Measurements from ENCODE around the gene VWDE. TPM values are rescaled to one million over a fixed set of nuclear protein-coding genes. Genes with fewer than 3 reads are reported as not detected.

The VWDE gene
- total and polyA plus RNA-seq, 2 donors (not counting 3 experiments of a cell fraction or from before 2014, with no cell fraction given): 0.11 to 0.17 TPM

- H3K9ac ChIP-seq (replicated peaks; ENCODE audit: extremely low read depth, insufficient read depth, low read length): no peak overlapping the region
- H3K4me3 ChIP-seq (replicated peaks in 1 of 3; ENCODE audit: insufficient read depth in 1 of 3, low read depth in 1 of 3, low read length in 3 of 3): no peak overlapping the region
- no peak for DNase-seq (ENCODE audit: low read depth, low spot score)
- no peaks in the 10 kb centered on the region for H3K79me2 ChIP-seq (ENCODE audit: control insufficient read depth, insufficient read depth, low read length)
- POLR2A ChIA-PET: no interaction called here
- H3K27me3 ChIP-seq (ENCODE audit: control insufficient read depth in 2 of 2, insufficient read depth in 2 of 2, low read length in 2 of 2): no peaks in the 10 kb centered on the region
- dilution Hi-C loops (cut with MboI; ENCODE audit: extremely low pct_ligation_motif_present, low sequenced_read_pairs): no loop called here
- H2AFZ ChIP-seq (ENCODE audit: low read depth, low read length): no peak overlapping the region
- H3K9me3 ChIP-seq (replicated peaks; ENCODE audit: control insufficient read depth, insufficient read depth, low read length): no peaks in the 10 kb centered on the region
- no peaks in the 10 kb centered on the region for H4K20me1 ChIP-seq (replicated peaks; ENCODE audit: control insufficient read depth, extremely low read depth, insufficient read depth, low read length)
- intact Hi-C loops (cut with micrococcal nuclease): no loop called here
- FAIRE-seq: no peak
- H3K4me1 ChIP-seq (ENCODE audit: control insufficient read depth, extremely low read depth, insufficient read depth, low read length): no peaks in the 10 kb centered on the region
- CTCF ChIA-PET: interaction anchor here (1.7 kb wide), 1 partner anchor 11 kb away, joined by 4 read pairs; the partner anchor contains the start of gene VWDE
- H3K36me3 ChIP-seq (ENCODE audit: control insufficient read depth in 2 of 2, extremely low read depth in 1 of 2, insufficient read depth in 2 of 2, low read length in 2 of 2): no peaks in the 10 kb centered on the region
- no TSS peak for BruUV-seq (replicated peaks)
- no peak overlapping the region for H3K27ac ChIP-seq (ENCODE audit: insufficient read depth, low read depth, low read length)
- H3K9me1 ChIP-seq (replicated peaks; ENCODE audit: control insufficient read depth, extremely low read depth, insufficient read depth, low read length): no peaks in the 10 kb centered on the region
- no peak for TF ChIP-seq EZH2 (IDR thresholded peaks at IDR 0.05; ENCODE audit: borderline replicate concordance, low read depth, low read length, severe bottlenecking)
- no peak for TF ChIP-seq JUN (IDR thresholded peaks at IDR 0.05; ENCODE audit: borderline replicate concordance, insufficient read depth, insufficient read length, low read depth)
- H3K4me2 ChIP-seq (ENCODE audit: insufficient read depth, low read length): no peak overlapping the region
These were observed 11.4 kb upstream of the VWDE start for GRCh38 chr7:12415072-12415471.

DNA sequence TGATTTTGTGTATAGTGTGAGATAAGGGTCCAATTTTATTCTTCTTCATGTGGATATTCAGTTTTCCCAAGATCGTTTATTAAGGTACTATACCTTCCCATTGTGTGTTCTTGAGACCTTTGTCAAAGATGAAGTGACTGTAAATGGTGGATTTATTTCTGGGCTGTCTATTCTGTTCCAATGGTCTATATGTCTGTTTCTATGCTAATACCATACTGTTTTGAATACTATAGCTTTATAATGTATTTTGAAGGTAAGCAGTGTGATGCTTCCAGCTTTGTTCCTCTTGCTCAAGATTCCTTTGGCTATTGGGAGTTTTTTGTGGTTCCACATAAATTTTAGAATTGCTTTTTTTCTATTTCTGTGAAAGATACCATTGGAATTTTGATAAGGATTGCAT, 8.7 kb upstream of the VWDE start:
- no peak overlapping the region for H3K4me2 ChIP-seq (ENCODE audit: insufficient read depth, low read length)
- H4K20me1 ChIP-seq (replicated peaks; ENCODE audit: control insufficient read depth, extremely low read depth, insufficient read depth, low read length): no peaks in the 10 kb centered on the region
- FAIRE-seq (no peak), DNase-seq (ENCODE audit: low read depth, low spot score) (no peak)
- H3K9me3 ChIP-seq (replicated peaks; ENCODE audit: control insufficient read depth, insufficient read depth, low read length): no peaks in the 10 kb centered on the region
- H3K9ac ChIP-seq (replicated peaks; ENCODE audit: extremely low read depth, insufficient read depth, low read length): no peak overlapping the region
- no TSS peak for BruUV-seq (replicated peaks)
- no peaks in the 10 kb centered on the region for H3K9me1 ChIP-seq (replicated peaks; ENCODE audit: control insufficient read depth, extremely low read depth, insufficient read depth, low read length)
- intact Hi-C loops (cut with micrococcal nuclease): no loop called here
- H2AFZ ChIP-seq (ENCODE audit: low read depth, low read length): no peak overlapping the region
- no peaks in the 10 kb centered on the region for H3K79me2 ChIP-seq (ENCODE audit: control insufficient read depth, insufficient read depth, low read length)
- POLR2A ChIA-PET: no interaction called here
- H3K36me3 ChIP-seq (ENCODE audit: control insufficient read depth in 2 of 2, extremely low read depth in 1 of 2, insufficient read depth in 2 of 2, low read length in 2 of 2): no peaks in the 10 kb centered on the region
- CTCF ChIA-PET: no interaction called here
- dilution Hi-C loops (cut with MboI; ENCODE audit: extremely low pct_ligation_motif_present, low sequenced_read_pairs): no loop called here
- no peaks in the 10 kb centered on the region for H3K4me1 ChIP-seq (ENCODE audit: control insufficient read depth, extremely low read depth, insufficient read depth, low read length)
- no peaks in the 10 kb centered on the region for H3K27me3 ChIP-seq (ENCODE audit: control insufficient read depth in 2 of 2, insufficient read depth in 2 of 2, low read length in 2 of 2)
- no peak overlapping the region for H3K27ac ChIP-seq (ENCODE audit: insufficient read depth, low read depth, low read length)
- TF ChIP-seq MAX (IDR thresholded peaks at IDR 0.05; ENCODE audit: insufficient read depth, insufficient read length) (no peak), POLR2A (IDR thresholded peaks at IDR 0.05; ENCODE audit: low read depth, low read length) (no peak), FOS (IDR thresholded peaks at IDR 0.05; ENCODE audit: borderline replicate concordance, insufficient read depth, low read length) (no peak), JUN (IDR thresholded peaks at IDR 0.05; ENCODE audit: borderline replicate concordance, insufficient read depth, insufficient read length, low read depth) (no peak), CTCF (IDR thresholded peaks at IDR 0.05; ENCODE audit: extremely low read depth in 1 of 2, insufficient read depth in 1 of 2, low read depth in 1 of 2, low read length in 2 of 2) (no peak), GATA2 (IDR thresholded peaks at IDR 0.05; ENCODE audit: insufficient read depth, insufficient read length, low read depth, low read length) (no peak), EZH2 (IDR thresholded peaks at IDR 0.05; ENCODE audit: borderline replicate concordance, low read depth, low read length, severe bottlenecking) (no peak), POLR2AphosphoS5 (IDR thresholded peaks at IDR 0.05; ENCODE audit: insufficient read depth, low read depth, low read length) (no peak)
- no peak overlapping the region for H3K4me3 ChIP-seq (replicated peaks in 1 of 3; ENCODE audit: insufficient read depth in 1 of 3, low read depth in 1 of 3, low read length in 3 of 3)
